ENCODE data around the gene MPST. TPM values are rescaled to one million over a fixed set of nuclear protein-coding genes. Genes with fewer than 3 reads are reported as not detected.

MPST gene
- polyA plus RNA-seq, 1 donor: 134 TPM

Other genes starting within 250 kb of the MPST start
- 28.7 TPM for gene IFT27, start 243.6 kb upstream of the MPST start, polyA plus RNA-seq
- gene PVALB, start 202.7 kb upstream of the MPST start, polyA plus RNA-seq: 0.31 TPM
- gene NCF4, start 158.7 kb upstream of the MPST start, polyA plus RNA-seq: 9.2 TPM
- 2.2 TPM for gene CSF2RB, start 106.1 kb upstream of the MPST start, polyA plus RNA-seq
- gene TST, start 295 bp upstream of the MPST start, polyA plus RNA-seq: 87.6 TPM
- gene KCTD17, start 32.0 kb downstream of the MPST start, polyA plus RNA-seq: 14.1 TPM
- gene TMPRSS6, start 90.0 kb downstream of the MPST start, polyA plus RNA-seq: 3.8 TPM
- 7.2 TPM for gene IL2RB, start 130.2 kb downstream of the MPST start, polyA plus RNA-seq
- 18.6 TPM for gene C1QTNF6, start 168.5 kb downstream of the MPST start, polyA plus RNA-seq
- gene SSTR3, start 192.7 kb downstream of the MPST start, polyA plus RNA-seq: 0.54 TPM
- 22.6 TPM for gene RAC2, start 224.5 kb downstream of the MPST start, polyA plus RNA-seq